ENCODE results near the gene STMN1.

Gene STMN1

DNA sequence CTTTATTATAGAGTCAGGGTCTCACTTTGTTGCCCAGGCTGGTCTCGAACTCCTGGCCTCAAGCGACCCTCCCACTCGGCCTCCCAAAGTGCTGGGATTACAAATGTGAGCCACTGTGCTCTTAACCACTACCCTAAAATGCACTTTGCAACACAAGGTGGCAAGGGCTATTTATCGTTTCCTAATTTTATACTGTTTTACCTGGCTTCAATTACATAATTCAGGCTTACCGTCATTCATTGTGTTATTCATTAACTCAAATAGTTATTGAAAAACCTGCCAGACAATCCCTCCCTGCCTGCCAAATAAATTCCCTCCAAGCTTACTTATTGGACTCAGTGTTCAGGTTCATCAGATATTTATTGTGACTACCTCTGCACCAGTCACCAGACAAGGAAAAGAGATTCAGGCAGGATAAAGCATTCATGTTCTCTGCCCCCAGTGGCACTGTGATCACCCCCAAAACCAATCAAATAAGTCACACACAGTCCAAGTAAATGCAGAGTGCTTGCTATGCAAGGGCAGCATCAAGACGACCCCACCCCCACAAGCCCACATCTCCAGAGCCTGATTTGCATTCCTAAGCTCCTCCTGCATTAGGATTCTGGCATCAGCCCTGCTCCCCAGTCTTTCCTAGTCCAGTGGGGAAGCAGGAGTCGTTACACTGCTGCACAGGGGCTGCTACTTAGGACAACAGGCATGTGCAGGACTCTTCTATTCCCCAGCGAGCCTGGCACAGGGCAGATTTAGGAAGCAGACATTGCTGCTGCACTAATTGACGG, 38.8 kb downstream of the STMN1 start:
- DNase-seq: no peak

- DNase-seq: no peak
Observed at GRCh38 chr1:25866288-25866687, 39.9 kb downstream of the STMN1 start.

- DNase-seq: no peak
Observed at GRCh38 chr1:25864434-25864833, 41.8 kb downstream of the STMN1 start.

- no peak for DNase-seq
Observed at GRCh38 chr1:25863486-25864262, 42.5 kb downstream of the STMN1 start.

DNA sequence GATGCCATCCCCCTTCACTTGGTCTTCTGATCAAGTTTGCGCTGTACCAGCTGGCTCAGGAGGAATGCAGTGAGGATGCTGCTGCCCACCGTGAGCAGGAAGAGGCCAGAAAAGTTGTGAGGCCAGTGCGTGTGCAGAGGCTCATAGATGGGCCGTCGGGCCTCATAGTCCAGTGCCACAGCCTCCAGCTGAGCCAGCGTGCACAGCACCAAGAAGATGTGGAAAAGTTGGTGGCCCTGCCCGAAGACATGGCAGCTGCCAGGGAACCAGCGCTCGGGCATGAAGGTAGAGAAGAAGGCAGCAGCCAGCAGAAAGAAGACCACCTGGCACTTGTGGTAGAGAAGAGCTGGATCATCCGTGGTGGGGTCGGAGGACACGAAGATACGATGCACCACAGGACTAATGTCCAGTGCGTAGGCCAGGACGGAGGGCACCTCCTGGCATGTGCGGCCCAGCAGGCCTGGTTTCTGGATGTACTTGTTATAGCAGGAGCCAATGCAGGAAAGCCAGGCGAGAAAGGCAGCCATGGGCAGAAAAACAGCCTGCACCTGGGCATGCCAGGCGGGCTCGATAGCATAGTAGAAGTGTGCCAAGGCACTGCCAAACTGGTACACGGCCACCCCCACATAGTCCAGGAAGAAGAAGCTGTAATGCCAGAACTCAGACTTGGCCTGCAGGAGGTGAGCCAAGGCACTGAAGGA, 43.3 kb downstream of the STMN1 start:
- no peak for DNase-seq

DNA sequence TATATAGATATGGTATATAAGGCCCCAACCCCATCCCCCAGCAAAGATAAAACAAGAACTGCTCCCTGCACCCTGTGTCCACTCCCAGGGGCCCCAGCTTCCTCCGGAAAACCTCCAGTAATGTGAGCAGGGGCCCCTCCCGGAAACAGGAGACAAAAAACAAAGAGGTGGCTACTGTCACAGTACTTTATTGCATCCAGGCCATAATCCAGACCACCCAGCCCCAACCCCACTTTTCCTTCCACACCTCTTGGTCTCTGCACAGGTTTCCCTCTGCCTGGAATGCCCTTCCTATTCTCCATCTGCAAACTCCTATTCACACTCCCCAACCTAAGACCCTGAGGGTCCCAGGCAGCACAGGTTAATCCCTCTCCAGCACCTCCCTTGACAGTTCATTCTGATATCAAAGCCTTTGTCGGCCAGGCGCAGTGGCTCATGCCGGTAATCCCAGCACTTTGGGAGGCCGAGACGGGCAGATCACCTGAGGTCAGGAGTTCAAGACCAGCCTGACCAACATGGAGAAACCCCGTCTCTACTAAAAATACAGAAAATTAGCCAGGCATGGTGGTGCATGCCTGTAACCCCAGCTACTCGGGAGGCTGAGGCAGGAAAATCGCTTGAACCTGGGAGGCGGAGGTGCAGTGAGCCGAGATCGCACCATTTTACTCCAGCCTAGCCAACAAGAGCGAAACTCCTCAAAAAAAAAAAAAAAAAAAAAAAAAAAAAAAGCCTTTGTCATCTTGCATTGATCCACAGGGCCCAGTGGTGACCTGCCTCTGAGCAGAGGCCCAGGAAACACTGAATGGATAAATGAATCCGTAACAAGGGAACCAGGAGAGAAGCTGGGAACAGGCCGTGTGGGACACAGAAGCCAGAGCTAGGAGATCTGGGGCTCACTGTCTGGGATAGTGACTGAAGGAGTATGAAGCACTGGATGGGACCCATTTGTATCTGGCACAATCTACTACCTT, 44.6 kb downstream of the STMN1 start:
- no peak for DNase-seq

GRCh38 chr1:25858906-25859789, 47.1 kb downstream of the STMN1 start, which contains the start of gene AUNIP:
AUNIP (minus strand) TSS chr1:25859457; CDS start chr1:25859357, 100 bp downstream.
- DNase-seq: peak; percentile 90

DNA sequence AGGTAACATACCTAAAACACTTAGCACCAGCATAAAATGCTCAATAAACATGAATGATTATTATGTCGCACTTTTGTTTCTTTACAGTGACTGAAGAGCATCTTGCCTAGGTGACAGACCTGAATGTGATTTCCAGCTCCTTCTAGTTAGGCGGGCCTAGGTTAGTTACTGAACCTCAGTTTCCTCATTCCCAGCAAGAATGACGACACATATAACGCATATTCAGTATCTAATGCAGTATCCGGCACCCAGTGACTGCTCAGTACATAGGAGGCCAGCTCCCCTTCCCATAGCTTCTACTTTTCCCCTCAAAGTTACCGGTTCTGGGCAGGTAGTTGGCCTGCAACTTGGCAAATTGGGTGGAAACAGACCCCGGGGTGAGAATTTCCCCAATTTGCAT, 47.7 kb downstream of the STMN1 start:
- DNase-seq: no peak

GRCh38 chr1:25856856-25857255, 49.4 kb downstream of the STMN1 start:
- no peak for DNase-seq

- no peak for DNase-seq
Observed at GRCh38 chr1:25854554-25854953, 51.7 kb downstream of the STMN1 start.
